ENCODE measurements around the gene HID1. TPM values are rescaled to one million over a fixed set of nuclear protein-coding genes. Genes with fewer than 3 reads are reported as not detected.

The HID1 gene
- total RNA-seq, 6 experiments from 2014 or later, result 0.40 to 0.96 (median 0.56) TPM

DNA sequence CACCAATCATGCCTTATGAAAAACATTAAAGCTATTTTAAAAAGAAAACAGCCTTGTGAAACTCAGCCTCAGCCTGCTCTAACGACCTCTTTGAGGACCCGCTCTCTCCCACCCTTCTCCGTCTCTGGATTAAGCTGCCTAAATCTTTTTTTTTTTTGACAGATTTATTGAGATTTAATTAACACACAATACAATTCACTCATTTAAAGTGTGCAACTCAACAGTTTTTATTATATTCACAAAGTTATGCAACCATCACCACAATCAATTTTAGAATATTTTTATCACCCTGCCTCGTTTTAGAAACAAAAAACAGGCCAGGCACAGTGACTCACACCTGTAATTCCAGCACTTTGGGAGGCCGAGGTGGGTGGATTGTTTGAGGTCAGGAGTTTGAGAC lies 23.3 kb upstream of the HID1 start:
- no peak for DNase-seq
- peaks cover 29% of the 10 kb centered on the region for H3K4me1 Mint-ChIP-seq (ENCODE audit: low read depth)
- H3K36me3 Mint-ChIP-seq (ENCODE audit: low read depth), result no peaks in the 10 kb centered on the region
- H3K27me3 Mint-ChIP-seq (ENCODE audit: insufficient read depth), result no peaks in the 10 kb centered on the region; the same call in 1 of the 2 replicates
- TF ChIP-seq, protein P1, sequence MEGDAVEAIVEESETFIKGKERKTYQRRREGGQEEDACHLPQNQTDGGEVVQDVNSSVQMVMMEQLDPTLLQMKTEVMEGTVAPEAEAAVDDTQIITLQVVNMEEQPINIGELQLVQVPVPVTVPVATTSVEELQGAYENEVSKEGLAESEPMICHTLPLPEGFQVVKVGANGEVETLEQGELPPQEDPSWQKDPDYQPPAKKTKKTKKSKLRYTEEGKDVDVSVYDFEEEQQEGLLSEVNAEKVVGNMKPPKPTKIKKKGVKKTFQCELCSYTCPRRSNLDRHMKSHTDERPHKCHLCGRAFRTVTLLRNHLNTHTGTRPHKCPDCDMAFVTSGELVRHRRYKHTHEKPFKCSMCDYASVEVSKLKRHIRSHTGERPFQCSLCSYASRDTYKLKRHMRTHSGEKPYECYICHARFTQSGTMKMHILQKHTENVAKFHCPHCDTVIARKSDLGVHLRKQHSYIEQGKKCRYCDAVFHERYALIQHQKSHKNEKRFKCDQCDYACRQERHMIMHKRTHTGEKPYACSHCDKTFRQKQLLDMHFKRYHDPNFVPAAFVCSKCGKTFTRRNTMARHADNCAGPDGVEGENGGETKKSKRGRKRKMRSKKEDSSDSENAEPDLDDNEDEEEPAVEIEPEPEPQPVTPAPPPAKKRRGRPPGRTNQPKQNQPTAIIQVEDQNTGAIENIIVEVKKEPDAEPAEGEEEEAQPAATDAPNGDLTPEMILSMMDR (IDR thresholded peaks at IDR 0.05), result no peak
- no peak overlapping the region for H3K4me3 Mint-ChIP-seq
- H3K9me3 Mint-ChIP-seq, result no peaks in the 10 kb centered on the region
- H3K27ac Mint-ChIP-seq, result no peak overlapping the region

DNA sequence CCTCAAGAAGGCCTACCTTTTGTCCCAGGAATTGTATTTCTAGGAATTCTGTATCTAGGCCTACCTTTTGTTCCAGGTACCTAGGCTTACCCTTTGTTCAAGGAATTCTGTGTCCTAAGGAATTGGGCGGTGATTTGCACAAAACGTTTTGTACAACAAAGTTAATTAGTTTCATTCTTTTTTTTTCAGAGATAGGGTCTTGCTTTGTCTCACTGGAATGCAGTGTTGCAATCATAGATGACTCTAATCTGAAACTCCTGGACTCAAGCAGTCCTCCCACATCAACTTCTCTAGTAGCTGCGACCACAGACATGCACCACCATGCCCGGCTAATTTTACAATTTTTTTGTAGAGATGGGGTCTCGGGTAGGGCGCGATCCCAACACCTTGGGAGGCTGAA lies 21.9 kb upstream of the HID1 start:
- Mint-ChIP-seq H3K4me1 (ENCODE audit: low read depth) (peaks cover 35% of the 10 kb centered on the region), H3K27ac (peak overlapping the region; percentile 51), H3K4me3 (peak overlapping the region; percentile 17; the same call in 1 of the 2 replicates), H3K9me3 (no peaks in the 10 kb centered on the region), H3K36me3 (ENCODE audit: low read depth) (no peaks in the 10 kb centered on the region), H3K27me3 (ENCODE audit: insufficient read depth) (no peaks in the 10 kb centered on the region; the same call in 1 of the 2 replicates)
- TF ChIP-seq, protein P1 (IDR thresholded peaks at IDR 0.05), result no peak
- no peak for DNase-seq

DNA sequence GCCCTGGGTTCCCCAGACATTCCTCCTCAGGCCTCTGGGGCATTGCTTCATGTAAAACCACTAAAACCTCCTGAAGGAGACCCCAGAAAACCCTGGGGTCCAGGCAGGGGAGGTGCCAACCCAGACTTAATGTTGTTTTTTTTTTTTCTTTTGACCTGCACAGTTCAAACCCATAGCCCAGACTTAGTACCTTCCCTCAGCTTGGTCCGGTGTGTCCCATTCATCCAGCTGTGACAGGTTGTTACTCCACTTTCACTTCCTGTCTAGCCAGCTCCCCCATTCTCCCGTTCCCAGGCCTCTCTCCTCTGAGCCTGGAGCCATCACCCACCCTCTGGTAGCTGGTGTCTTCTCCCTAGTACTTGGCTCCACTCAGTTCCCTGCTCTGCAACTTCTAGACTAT lies 19.7 kb upstream of the HID1 start:
- Mint-ChIP-seq H3K9me3 (no peaks in the 10 kb centered on the region), H3K36me3 (ENCODE audit: low read depth) (no peaks in the 10 kb centered on the region), H3K4me1 (ENCODE audit: low read depth) (peaks cover 45% of the 10 kb centered on the region), H3K27ac (peak overlapping the region; percentile 52), H3K27me3 (ENCODE audit: insufficient read depth) (no peaks in the 10 kb centered on the region; the same call in 1 of the 2 replicates), H3K4me3 (no peak overlapping the region)
- no peak for DNase-seq
- TF ChIP-seq, protein P1 (IDR thresholded peaks at IDR 0.05), result no peak

DNA sequence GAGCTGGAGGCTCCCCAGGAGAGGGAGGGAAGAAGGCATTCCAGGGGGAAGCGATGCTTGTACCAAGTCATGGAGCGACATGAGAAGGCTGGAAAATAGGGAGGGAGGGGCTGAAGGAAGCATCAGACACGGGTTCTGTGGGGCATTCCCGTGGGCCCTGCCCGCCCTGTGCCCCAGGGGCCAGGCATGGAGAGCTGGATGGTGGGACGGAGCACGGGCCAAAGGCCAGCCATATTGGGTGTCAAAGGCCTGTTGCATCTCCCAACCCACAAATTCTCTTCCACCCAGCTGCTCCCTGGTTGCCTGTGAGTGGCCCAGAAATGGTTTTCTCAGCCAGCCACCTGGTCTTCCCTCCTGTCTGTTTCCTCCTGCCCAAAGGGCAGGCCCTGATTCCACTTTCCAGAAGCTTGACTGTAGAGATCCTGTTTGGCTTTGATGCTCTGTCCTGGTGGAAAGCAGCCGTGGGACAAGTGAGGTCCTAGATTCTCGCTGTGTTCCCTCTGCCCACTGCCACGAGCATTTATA lies 18.1 kb upstream of the HID1 start:
- Mint-ChIP-seq H3K36me3 (ENCODE audit: low read depth) (no peaks in the 10 kb centered on the region), H3K9me3 (no peaks in the 10 kb centered on the region), H3K4me3 (no peak overlapping the region), H3K4me1 (ENCODE audit: low read depth) (peaks cover 45% of the 10 kb centered on the region), H3K27ac (no peak overlapping the region), H3K27me3 (ENCODE audit: insufficient read depth) (no peaks in the 10 kb centered on the region; the same call in 1 of the 2 replicates)
- DNase-seq, result no peak
- TF ChIP-seq, protein P1 (IDR thresholded peaks at IDR 0.05), result no peak

DNA sequence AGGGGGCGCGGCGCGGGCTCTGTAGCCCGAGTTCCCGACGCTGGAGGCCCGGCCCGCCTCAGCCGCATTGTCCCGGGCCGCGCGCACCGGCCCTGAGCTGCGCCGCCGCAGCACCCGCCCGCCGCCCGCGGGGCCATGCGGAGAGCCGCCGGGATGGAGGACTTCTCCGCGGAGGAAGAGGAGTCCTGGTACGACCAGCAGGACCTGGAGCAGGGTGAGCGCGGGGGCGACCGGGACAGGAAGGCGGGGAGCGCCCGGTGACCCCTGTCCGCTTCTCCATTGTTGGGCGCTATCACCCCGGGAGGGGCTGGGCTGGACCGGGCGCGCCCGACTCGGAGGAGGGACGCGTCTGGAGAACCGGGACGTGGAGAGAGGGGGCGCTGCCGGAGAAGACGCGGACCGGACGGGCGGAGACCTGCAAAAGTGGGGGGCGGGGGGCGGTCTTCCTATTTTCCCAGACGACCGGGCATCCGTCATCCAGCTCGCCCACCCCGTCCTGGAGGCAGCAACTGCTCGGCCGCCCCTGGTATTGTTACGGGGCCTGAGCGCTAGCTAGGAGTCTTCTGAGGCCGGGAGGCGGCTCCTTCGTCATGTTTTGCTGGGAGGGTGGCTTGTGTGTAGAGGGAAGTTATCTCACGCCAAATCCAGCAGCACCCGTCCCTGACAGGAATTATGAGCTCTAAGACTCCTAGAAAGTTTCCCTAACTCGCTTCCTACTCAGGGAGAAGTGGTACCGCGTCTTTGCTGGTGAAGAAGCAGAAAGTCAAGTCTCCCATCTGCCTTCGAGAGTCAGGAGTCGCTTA lies 15.6 kb upstream of the HID1 start:
- Mint-ChIP-seq H3K27ac (peak overlapping the region; percentile 96), H3K4me3 (peak overlapping the region; percentile 89), H3K27me3 (ENCODE audit: insufficient read depth) (no peaks in the 10 kb centered on the region; the same call in 1 of the 2 replicates), H3K36me3 (ENCODE audit: low read depth) (no peaks in the 10 kb centered on the region), H3K9me3 (no peaks in the 10 kb centered on the region), H3K4me1 (ENCODE audit: low read depth) (peaks cover 28% of the 10 kb centered on the region)
- TF ChIP-seq, protein P1 (IDR thresholded peaks at IDR 0.05), result peak; percentile 65
- DNase-seq, result peak; percentile 59
